HG03159 (cell line): ENCODE measurements around the gene FTO.

Source experiments
- ATAC-seq: cut with Tn5 transposase; IDR thresholded peaks from one replicate; pipeline ENCODE4 v1.9.1; 2021; ENCODE audit warnings: mild to moderate bottlenecking, moderate library complexity; ENCODE audit not compliant: unreplicated experiment

The FTO gene

GRCh38 chr16:53894686-53895085, 190.7 kb downstream of the FTO start:
- no peak for ATAC-seq

- no peak for ATAC-seq
Observed at GRCh38 chr16:53895433-53895832, 191.5 kb downstream of the FTO start.

GRCh38 chr16:53895851-53896250, 191.9 kb downstream of the FTO start:
- ATAC-seq, result no peak

- no peak for ATAC-seq
Observed at GRCh38 chr16:53896722-53897121, 192.8 kb downstream of the FTO start.

- ATAC-seq, result no peak
Observed at GRCh38 chr16:53898993-53899392, 195.0 kb downstream of the FTO start.

GRCh38 chr16:53899431-53899830, 195.5 kb downstream of the FTO start:
- ATAC-seq, result no peak

- no peak for ATAC-seq
Observed at GRCh38 chr16:53900667-53901066, 196.7 kb downstream of the FTO start.

- no peak for ATAC-seq
Observed at GRCh38 chr16:53901408-53901807, 197.5 kb downstream of the FTO start.

GRCh38 chr16:53904533-53904932, 200.6 kb downstream of the FTO start:
- no peak for ATAC-seq

- ATAC-seq, result no peak
Observed at GRCh38 chr16:53905028-53905427, 201.1 kb downstream of the FTO start.

GRCh38 chr16:53908731-53909130, 204.8 kb downstream of the FTO start:
- ATAC-seq, result no peak

- no peak for ATAC-seq
Observed at GRCh38 chr16:53910990-53911389, 207.0 kb downstream of the FTO start.

- ATAC-seq, result no peak
Observed at GRCh38 chr16:53911513-53911912, 207.6 kb downstream of the FTO start.

GRCh38 chr16:53912155-53912554, 208.2 kb downstream of the FTO start:
- ATAC-seq, result no peak

- ATAC-seq, result no peak
Observed at GRCh38 chr16:53913099-53913870, 209.3 kb downstream of the FTO start.

GRCh38 chr16:53913920-53914319, 210.0 kb downstream of the FTO start:
- ATAC-seq, result no peak

GRCh38 chr16:53914736-53915135, 210.8 kb downstream of the FTO start:
- no peak for ATAC-seq

GRCh38 chr16:53915452-53916160, 211.7 kb downstream of the FTO start:
- no peak for ATAC-seq

GRCh38 chr16:53920988-53921387, 217.0 kb downstream of the FTO start:
- no peak for ATAC-seq

GRCh38 chr16:53922067-53922806, 218.3 kb downstream of the FTO start:
- no peak for ATAC-seq

GRCh38 chr16:53922807-53923571, 219.0 kb downstream of the FTO start:
- ATAC-seq, result no peak
